H9 (cell line): ENCODE measurements around the gene PDPK1. TPM values are rescaled to one million over a fixed set of nuclear protein-coding genes. Genes with fewer than 3 reads are reported as not detected.

Experiments used
- DNase-seq: peaks from one replicate; pipeline ENCODE4 v3.0.0-alpha.2; 2017
- H2AFZ ChIP-seq: one replicate; pipeline ENCODE4 v1.6.1; 2013; ENCODE audit warnings: mild to moderate bottlenecking, low read length, control low read depth, moderate library complexity
- H2AK5ac ChIP-seq: 2 replicates; pipeline ENCODE4 v1.6.1; 2013; ENCODE audit warnings: low read length, control low read depth, mixed read lengths; ENCODE audit not compliant: insufficient read length
- H2BK120ac ChIP-seq: one replicate; pipeline ENCODE4 v1.6.1; 2013; ENCODE audit warnings: low read depth, mild to moderate bottlenecking, low read length, control low read depth, inconsistent platforms; ENCODE audit not compliant: poor library complexity, severe bottlenecking
- H2BK12ac ChIP-seq: 2 replicates; pipeline ENCODE4 v1.6.1; 2013; ENCODE audit warnings: low read length, control low read depth, mixed read lengths, low read depth; ENCODE audit not compliant: insufficient read length
- H2BK15ac ChIP-seq: 2 replicates; pipeline ENCODE4 v1.6.1; 2013; ENCODE audit warnings: low read depth, low read length, control low read depth
- H2BK20ac ChIP-seq: one replicate; pipeline ENCODE4 v1.6.1; 2013; ENCODE audit warnings: low read depth, mild to moderate bottlenecking, low read length, control low read depth, inconsistent platforms; ENCODE audit not compliant: poor library complexity, severe bottlenecking
- H2BK5ac ChIP-seq: 2 replicates; pipeline ENCODE4 v1.6.1; 2013; ENCODE audit warnings: low read length, control low read depth, mixed read lengths; ENCODE audit not compliant: insufficient read length
- H3K14ac ChIP-seq: 2 replicates; pipeline ENCODE4 v1.6.1; 2013; ENCODE audit warnings: low read length, control low read depth; ENCODE audit not compliant: insufficient read depth
- H3K18ac ChIP-seq: 2 replicates; pipeline ENCODE4 v1.6.1; 2013; ENCODE audit warnings: low read depth, mild to moderate bottlenecking, mixed read lengths, low read length, control low read depth; ENCODE audit not compliant: insufficient read length
- H3K23ac ChIP-seq: 2 replicates; pipeline ENCODE4 v1.6.1; 2013; ENCODE audit warnings: low read length, control low read depth, mixed read lengths, low read depth; ENCODE audit not compliant: insufficient read length
- H3K23me2 ChIP-seq: 2 replicates; pipeline ENCODE4 v1.6.1; 2013; ENCODE audit warnings: low read depth, mild to moderate bottlenecking, mixed read lengths, low read length, control low read depth; ENCODE audit not compliant: insufficient read length, poor library complexity, severe bottlenecking
- H3K27ac ChIP-seq: 2 replicates; pipeline ENCODE4 v1.5.1; 2013; ENCODE audit warnings: low read length, control low read depth, mixed read lengths, low read depth; ENCODE audit not compliant: insufficient read length
- H3K27me3 ChIP-seq: 2 replicates; pipeline ENCODE4 v1.6.1; 2013; ENCODE audit warnings: low read length, control low read depth, inconsistent platforms; ENCODE audit not compliant: insufficient read depth
- H3K4ac ChIP-seq: 2 replicates; pipeline ENCODE4 v1.6.1; 2013; ENCODE audit warnings: low read depth, mild to moderate bottlenecking, control low read depth, inconsistent platforms, low read length, moderate library complexity
- H3K4me1 ChIP-seq: 2 replicates; pipeline ENCODE4 v1.6.1; 2013; ENCODE audit warnings: low read length, control low read depth, inconsistent platforms; ENCODE audit not compliant: insufficient read depth
- H3K4me2 ChIP-seq: 2 replicates; pipeline ENCODE4 v1.6.1; 2013; ENCODE audit warnings: low read length, control low read depth, mixed read lengths; ENCODE audit not compliant: insufficient read length, insufficient read depth
- H3K56ac ChIP-seq: 2 replicates; pipeline ENCODE4 v1.6.1; 2013; ENCODE audit warnings: low read depth, mild to moderate bottlenecking, mixed read lengths, low read length, control low read depth; ENCODE audit not compliant: insufficient read length
- H3K79me1 ChIP-seq: 2 replicates; pipeline ENCODE4 v1.6.1; 2013; ENCODE audit warnings: low read depth, mild to moderate bottlenecking, moderate library complexity, low read length, control low read depth, inconsistent platforms; ENCODE audit not compliant: insufficient read depth, poor library complexity, severe bottlenecking
- H3K79me2 ChIP-seq: 2 replicates; pipeline ENCODE4 v1.6.1; 2013; ENCODE audit warnings: low read length, control low read depth, inconsistent platforms; ENCODE audit not compliant: insufficient read depth
- H3K9ac ChIP-seq: 2 replicates; pipeline ENCODE4 v1.6.1; 2013; ENCODE audit warnings: low read length, control low read depth, mixed read lengths; ENCODE audit not compliant: insufficient read length; ENCODE audit errors: extremely low read depth
- H3K9me3 ChIP-seq: one replicate; pipeline ENCODE4 v1.6.1; 2013; ENCODE audit warnings: low read depth, low read length, inconsistent platforms; ENCODE audit not compliant: control insufficient read depth
- H3T11ph ChIP-seq: one replicate; pipeline ENCODE4 v1.6.1; 2013; ENCODE audit warnings: mild to moderate bottlenecking, low read length, control low read depth, inconsistent platforms
- H4K20me1 ChIP-seq: one replicate; pipeline ENCODE4 v1.6.1; 2013; ENCODE audit not compliant: control insufficient read depth, insufficient read length, insufficient read depth
- H4K5ac ChIP-seq: 2 replicates; pipeline ENCODE4 v1.6.1; 2013; ENCODE audit warnings: low read depth, mild to moderate bottlenecking, mixed read lengths, low read length, control low read depth; ENCODE audit not compliant: insufficient read length
- H4K8ac ChIP-seq: replicated peaks from 2 replicates; pipeline ENCODE4 v1.6.1; 2013; ENCODE audit warnings: low read length, control low read depth, mixed read lengths, low read depth; ENCODE audit not compliant: insufficient read length
- H4K91ac ChIP-seq: 2 replicates; pipeline ENCODE4 v1.6.1; 2013; ENCODE audit warnings: low read depth, mild to moderate bottlenecking, moderate library complexity, mixed read lengths, low read length, control low read depth; ENCODE audit not compliant: insufficient read length
- H3K27ac Mint-ChIP-seq, 3 experiments: 2 replicates in 2 of 3; 3 replicates in 1 of 3; pipeline ENCODE4 v1.8.0; 2020 to 2021; ENCODE audit warnings: mixed read lengths in 3 of 3, mild to moderate bottlenecking in 1 of 3, moderate library complexity in 1 of 3
- H3K27me3 Mint-ChIP-seq: 2 replicates; pipeline ENCODE4 v1.8.0; 2021; ENCODE audit warnings: low read depth, mild to moderate bottlenecking, moderate library complexity, mixed read lengths
- H3K36me3 Mint-ChIP-seq, 3 experiments: 2 replicates in 2 of 3; 3 replicates in 1 of 3; pipeline ENCODE4 v1.8.0; 2020 to 2021; ENCODE audit warnings: low read depth in 3 of 3, mixed read lengths in 3 of 3; ENCODE audit not compliant: insufficient read depth in 1 of 3
- H3K4me1 Mint-ChIP-seq, 2 experiments: 2 replicates each; pipeline ENCODE4 v1.8.0; 2020; ENCODE audit warnings: mixed read lengths in 2 of 2
- H3K4me3 Mint-ChIP-seq, 2 experiments: 2 replicates in 1 of 2; 3 replicates in 1 of 2; pipeline ENCODE4 v1.8.0; 2020 to 2021; ENCODE audit warnings: mild to moderate bottlenecking in 2 of 2, mixed read lengths in 2 of 2, moderate library complexity in 1 of 2
- H3K9me3 Mint-ChIP-seq, 2 experiments: 2 replicates in 1 of 2; 3 replicates in 1 of 2; pipeline ENCODE4 v1.8.0; 2020; ENCODE audit warnings: mild to moderate bottlenecking in 2 of 2, mixed read lengths in 2 of 2, moderate library complexity in 1 of 2
- WGBS: extraction: QIAGEN DNeasy Blood & Tissue Kit; methylation state at CpG from one replicate; pipeline ENCODE4 v1.1.7; 2013; ENCODE audit warnings: missing lambda C conversion rate, low lambda C conversion rate, mixed read lengths; ENCODE audit not compliant: insufficient read length; ENCODE audit errors: extremely low coverage; 5-methylcytosine and 5-hydroxymethylcytosine counted together
- total RNA-seq: library from RNA; stranded (reverse); gene quantifications from 2 replicates; pipeline ENCODE4 v1.2.1, GENCODE V29; 2021
- TF ChIP-seq, protein P1 (sequence below): fragments of 200-600 bp; sonication (generic); conservative IDR thresholded peaks from 3 replicates; pipeline ENCODE4 v1.8.0; 2021; ENCODE audit warnings: antibody characterized with exemption, mild to moderate bottlenecking

The PDPK1 gene
- total RNA-seq, 1 experiment from 2014 or later = 32.8 TPM

DNA sequence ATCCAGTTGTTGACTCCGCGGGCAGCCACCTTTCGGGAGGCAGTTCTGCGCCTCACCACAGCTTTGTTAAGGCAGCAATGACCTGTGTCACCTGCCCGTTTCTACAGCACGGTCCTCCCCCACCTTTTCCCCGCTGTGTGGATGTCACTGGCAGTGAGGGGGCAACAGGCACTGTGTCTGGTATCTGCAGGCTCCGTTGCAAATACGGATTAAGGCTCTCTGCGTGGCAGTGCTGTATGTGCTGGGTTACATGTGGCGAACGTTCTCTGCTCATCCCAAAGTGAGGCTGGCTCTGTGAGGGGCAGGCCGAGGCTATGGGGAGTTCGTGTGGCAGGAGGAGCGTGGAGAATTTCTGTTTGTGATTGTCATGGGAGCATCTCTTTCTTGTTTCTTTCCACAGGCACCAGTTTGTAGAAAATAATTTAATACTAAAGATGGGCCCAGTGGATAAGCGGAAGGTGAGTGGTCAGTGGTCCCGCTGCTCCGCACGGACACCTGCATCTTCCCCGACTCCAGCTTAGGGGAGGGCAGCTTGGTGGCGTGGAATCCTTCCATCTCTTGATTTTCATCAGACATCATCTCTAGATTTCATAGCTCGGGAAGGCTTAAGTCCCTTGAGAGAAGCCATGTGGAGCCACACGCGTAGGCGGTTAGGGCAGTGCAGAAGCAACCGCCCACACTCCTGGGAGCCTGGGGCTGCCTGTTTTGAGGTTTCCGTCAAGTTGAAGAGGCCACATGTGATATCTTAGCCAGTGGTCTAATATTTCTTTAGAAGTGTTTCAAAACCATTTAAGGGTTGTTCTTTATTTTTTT is 57.8 kb downstream of the PDPK1 start:
- Histone ChIP-seq H3K27ac (no peak overlapping the region), H2BK20ac (no peak overlapping the region), H3K9ac (no peak overlapping the region), H3K56ac (no peak overlapping the region), H2AK5ac (no peak overlapping the region), H3K23ac (no peak overlapping the region), H3K4me1 (no peaks in the 10 kb centered on the region), H4K5ac (no peak overlapping the region), H3K79me2 (no peaks in the 10 kb centered on the region), H2BK120ac (no peak overlapping the region), H3K9me3 (no peaks in the 10 kb centered on the region), H4K91ac (no peak overlapping the region), H2BK12ac (no peak overlapping the region), H3K27me3 (no peaks in the 10 kb centered on the region), H3T11ph (no peak overlapping the region), H4K8ac (no peak overlapping the region), H3K79me1 (no peaks in the 10 kb centered on the region), H2AFZ (no peak overlapping the region), H2BK15ac (no peak overlapping the region), H4K20me1 (no peaks in the 10 kb centered on the region), H3K4me2 (no peak overlapping the region), H3K18ac (no peak overlapping the region), H2BK5ac (no peak overlapping the region), H3K14ac (no peak overlapping the region), H3K4ac (no peak overlapping the region), H3K23me2 (no peaks in the 10 kb centered on the region)
- no peaks in the 10 kb centered on the region for H3K9me3 Mint-ChIP-seq
- no peak overlapping the region for H3K4me3 Mint-ChIP-seq
- no peaks in the 10 kb centered on the region for H3K27me3 Mint-ChIP-seq
- peak overlapping the region in 1 of 3 experiments; percentile 83; a peak in 2 of 7 replicates for H3K27ac Mint-ChIP-seq
- H3K36me3 Mint-ChIP-seq = peaks cover 2 to 22% (median 19%) of the 10 kb centered on the region in 3 experiments; a peak in 6 of 7 replicates
- no peaks in the 10 kb centered on the region for H3K4me1 Mint-ChIP-seq
- TF ChIP-seq, protein P1, sequence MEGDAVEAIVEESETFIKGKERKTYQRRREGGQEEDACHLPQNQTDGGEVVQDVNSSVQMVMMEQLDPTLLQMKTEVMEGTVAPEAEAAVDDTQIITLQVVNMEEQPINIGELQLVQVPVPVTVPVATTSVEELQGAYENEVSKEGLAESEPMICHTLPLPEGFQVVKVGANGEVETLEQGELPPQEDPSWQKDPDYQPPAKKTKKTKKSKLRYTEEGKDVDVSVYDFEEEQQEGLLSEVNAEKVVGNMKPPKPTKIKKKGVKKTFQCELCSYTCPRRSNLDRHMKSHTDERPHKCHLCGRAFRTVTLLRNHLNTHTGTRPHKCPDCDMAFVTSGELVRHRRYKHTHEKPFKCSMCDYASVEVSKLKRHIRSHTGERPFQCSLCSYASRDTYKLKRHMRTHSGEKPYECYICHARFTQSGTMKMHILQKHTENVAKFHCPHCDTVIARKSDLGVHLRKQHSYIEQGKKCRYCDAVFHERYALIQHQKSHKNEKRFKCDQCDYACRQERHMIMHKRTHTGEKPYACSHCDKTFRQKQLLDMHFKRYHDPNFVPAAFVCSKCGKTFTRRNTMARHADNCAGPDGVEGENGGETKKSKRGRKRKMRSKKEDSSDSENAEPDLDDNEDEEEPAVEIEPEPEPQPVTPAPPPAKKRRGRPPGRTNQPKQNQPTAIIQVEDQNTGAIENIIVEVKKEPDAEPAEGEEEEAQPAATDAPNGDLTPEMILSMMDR = no peak
- WGBS = no CpG with 5 or more reads among the region's 27 CpGs
- no peak for DNase-seq
